Pancreas (tissue), 10 donors: ENCODE data around the gene GOLGA6C. TPM values are rescaled to one million over a fixed set of nuclear protein-coding genes. Genes with fewer than 3 reads are reported as not detected.
A peak's percentile ranks its signal among the peaks of the same experiment; 100 is the strongest.

Source experiments
- ATAC-seq, 4 donors: fragments of 200-7000 bp; cut with Tn5 transposase; one replicate each; pipeline versions ENCODE4 v1.8.0 to v1.9.1; 2020; ENCODE audit warnings: mild to moderate bottlenecking in 4 of 4, moderate library complexity in 4 of 4
- DNase-seq, 6 donors: peaks; one replicate each; pipeline ENCODE4 v3.0.0-alpha.2; 2020
- FAIRE-seq: peaks from 2 replicates; lab custom pipeline; 2012; peaks lifted over from hg19 to GRCh38; lab: Jason Lieb, UNC
- H3K27ac ChIP-seq, 4 donors: fragments of 200-600 bp; sonication (generic); 1 replicate in 3 of 4; 2 replicates in 1 of 4; pipeline versions ENCODE4 v1.5.0 to v1.8.0; 2020
- H3K27me3 ChIP-seq, 4 donors: fragments of 200-600 bp; one replicate each; pipeline ENCODE4 v1.8.0; 2021
- H3K36me3 ChIP-seq, 3 donors: fragments of 200-600 bp; sonication (generic) in 1 of 3; one replicate each; pipeline versions ENCODE4 v1.5.0 to v1.8.0; 2020 to 2021
- H3K4me1 ChIP-seq, 3 donors: fragments of 200-600 bp; one replicate each; pipeline ENCODE4 v1.8.0; 2021
- H3K4me3 ChIP-seq, 4 donors: fragments of 200-600 bp; sonication (generic) in 2 of 4; one replicate each; pipeline versions ENCODE4 v1.5.0 to v1.8.0; 2020 to 2021
- H3K9me3 ChIP-seq, 4 donors: fragments of 200-600 bp; one replicate each; pipeline ENCODE4 v1.8.0; 2021
- WGBS, 2 donors: extraction: QIAGEN DNeasy Blood & Tissue Kit; methylation state at CpG; one replicate each; pipeline ENCODE4 v1.1.7; 2013; 5-methylcytosine and 5-hydroxymethylcytosine counted together
- intact Hi-C, 3 donors: fragments of 100-400 bp; cut with DNase I; formaldehyde crosslinking; loops; one replicate each; pipeline versions ENCODE4 v1.11.1 to v1.14.2; 2022
- polyA plus RNA-seq, 2 donors: library from polyadenylated mRNA; stranded (reverse); fragments of 200-250 nt; gene quantifications; one replicate each; pipeline ENCODE4 v1.2.3, GENCODE V29; 2013
- total RNA-seq, 6 donors: library from RNA; stranded (reverse); fragmentation: NEBNext Ultra II Directional in 4 of 6; extraction: Animal tissue kit (Norgen Biotek cat#: 25700) in 4 of 6; gene quantifications; one replicate each; pipeline versions ENCODE4 v1.2.1 to v1.2.4, GENCODE V29; 2021 to 2023
- TF ChIP-seq, protein P1 (sequence below), 4 donors: fragments of 200-600 bp; sonication (generic) in 3 of 4; IDR thresholded peaks; one replicate each; pipeline versions ENCODE4 v1.5.0 to v1.8.0; 2021; ENCODE audit warnings: antibody characterized with exemption in 4 of 4
- donor health status: healthy with polysubstance abuse.
- donor health status: DM: no; HTN: no; CAD: no; lungs with moderate emphysema.
- donor health status: DM: no; HTN: no; CAD: no.
- donor health status: control.
- donor health status: control.
- donor health status: Bipolar disorder and iron deficiency.
- donor health status: DM: yes; HTN: yes; CAD: no.
- donor health status: DM: no; HTN: no; CAD: no.
- donor health status: DM: no; HTN: no; CAD: no.
- donor health status: DM: yes; HTN: yes; CAD: no.

The GOLGA6C gene
- total and polyA plus RNA-seq, 8 donors: not detected

DNA sequence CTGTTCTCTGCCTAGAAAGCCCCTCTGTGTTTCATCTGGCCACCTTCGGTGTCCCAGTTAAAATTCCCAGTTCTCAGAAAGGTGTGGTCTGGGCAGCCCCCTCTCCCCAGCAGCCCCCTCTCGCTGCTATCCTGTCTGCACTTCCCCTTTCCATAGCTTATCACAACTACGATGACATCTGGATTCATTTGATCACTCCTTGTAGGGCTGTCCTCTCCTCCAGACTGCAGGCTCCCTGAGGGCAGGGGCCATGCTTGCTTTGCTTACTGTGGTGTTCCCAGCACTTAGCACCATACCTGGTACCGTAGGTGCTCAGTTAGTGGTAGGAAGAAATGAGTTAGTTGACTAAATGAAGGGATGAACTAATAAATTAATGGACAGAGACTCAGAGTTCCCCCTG lies 26.3 kb upstream of the GOLGA6C start:
- Histone ChIP-seq H3K4me3 (no peak overlapping the region), H3K36me3 (no peaks in the 10 kb centered on the region), H3K9me3 (no peaks in the 10 kb centered on the region), H3K27ac (no peak overlapping the region), H3K27me3 (no peaks in the 10 kb centered on the region), H3K4me1 (no peaks in the 10 kb centered on the region)
- 71 to 84% methylated on average over 4 of the region's 4 CpGs for WGBS, 2 donors
- no peak for ATAC-seq
- FAIRE-seq: no peak
- intact Hi-C loops: no loop called here
- TF ChIP-seq, protein P1, sequence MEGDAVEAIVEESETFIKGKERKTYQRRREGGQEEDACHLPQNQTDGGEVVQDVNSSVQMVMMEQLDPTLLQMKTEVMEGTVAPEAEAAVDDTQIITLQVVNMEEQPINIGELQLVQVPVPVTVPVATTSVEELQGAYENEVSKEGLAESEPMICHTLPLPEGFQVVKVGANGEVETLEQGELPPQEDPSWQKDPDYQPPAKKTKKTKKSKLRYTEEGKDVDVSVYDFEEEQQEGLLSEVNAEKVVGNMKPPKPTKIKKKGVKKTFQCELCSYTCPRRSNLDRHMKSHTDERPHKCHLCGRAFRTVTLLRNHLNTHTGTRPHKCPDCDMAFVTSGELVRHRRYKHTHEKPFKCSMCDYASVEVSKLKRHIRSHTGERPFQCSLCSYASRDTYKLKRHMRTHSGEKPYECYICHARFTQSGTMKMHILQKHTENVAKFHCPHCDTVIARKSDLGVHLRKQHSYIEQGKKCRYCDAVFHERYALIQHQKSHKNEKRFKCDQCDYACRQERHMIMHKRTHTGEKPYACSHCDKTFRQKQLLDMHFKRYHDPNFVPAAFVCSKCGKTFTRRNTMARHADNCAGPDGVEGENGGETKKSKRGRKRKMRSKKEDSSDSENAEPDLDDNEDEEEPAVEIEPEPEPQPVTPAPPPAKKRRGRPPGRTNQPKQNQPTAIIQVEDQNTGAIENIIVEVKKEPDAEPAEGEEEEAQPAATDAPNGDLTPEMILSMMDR (IDR thresholded peaks at IDR 0.05): no peak
- peak in 1 of 6 donors; percentile 4 for DNase-seq

DNA sequence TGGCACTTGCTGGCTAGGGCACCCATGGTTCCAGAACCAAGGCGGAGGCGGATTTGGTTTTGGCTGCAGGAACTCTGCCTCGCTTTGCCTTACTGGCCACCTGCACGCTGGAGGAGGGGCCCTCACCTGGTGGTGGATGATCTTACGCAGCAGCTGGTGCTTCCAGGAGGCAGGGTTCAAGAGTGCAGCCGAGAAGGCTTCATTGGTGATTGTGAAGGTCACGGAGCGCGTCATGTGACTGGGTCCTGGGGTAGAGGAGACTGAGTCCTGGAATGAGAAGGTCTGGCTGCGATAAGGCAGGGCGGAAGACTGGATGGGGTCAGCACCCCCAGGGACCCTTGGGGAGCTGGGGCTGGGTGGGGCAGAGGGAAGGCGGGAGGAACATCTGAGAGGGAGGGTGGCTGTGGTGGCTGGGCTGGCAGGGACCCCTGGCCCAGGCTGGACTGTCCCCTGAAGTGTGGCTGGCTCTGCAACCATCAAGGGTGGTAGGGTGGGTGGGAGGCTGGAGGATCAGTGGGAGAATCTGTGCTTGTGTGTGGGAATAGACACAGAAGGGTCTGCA lies 25.8 kb upstream of the GOLGA6C start:
- no peak overlapping the region for H3K27ac ChIP-seq
- 81 to 84% methylated on average over 12 of the region's 12 CpGs for WGBS, 2 donors
- H3K27me3 ChIP-seq: no peaks in the 10 kb centered on the region
- DNase-seq (peak in 3 of 6 donors; percentile 10 to 35 (median 30)), FAIRE-seq (no peak), ATAC-seq (no peak)
- no peaks in the 10 kb centered on the region for H3K36me3 ChIP-seq
- no peaks in the 10 kb centered on the region for H3K4me1 ChIP-seq
- TF ChIP-seq, protein P1 (IDR thresholded peaks at IDR 0.05): no peak
- H3K4me3 ChIP-seq: no peak overlapping the region
- intact Hi-C loops: no loop called here
- H3K9me3 ChIP-seq: no peaks in the 10 kb centered on the region

DNA sequence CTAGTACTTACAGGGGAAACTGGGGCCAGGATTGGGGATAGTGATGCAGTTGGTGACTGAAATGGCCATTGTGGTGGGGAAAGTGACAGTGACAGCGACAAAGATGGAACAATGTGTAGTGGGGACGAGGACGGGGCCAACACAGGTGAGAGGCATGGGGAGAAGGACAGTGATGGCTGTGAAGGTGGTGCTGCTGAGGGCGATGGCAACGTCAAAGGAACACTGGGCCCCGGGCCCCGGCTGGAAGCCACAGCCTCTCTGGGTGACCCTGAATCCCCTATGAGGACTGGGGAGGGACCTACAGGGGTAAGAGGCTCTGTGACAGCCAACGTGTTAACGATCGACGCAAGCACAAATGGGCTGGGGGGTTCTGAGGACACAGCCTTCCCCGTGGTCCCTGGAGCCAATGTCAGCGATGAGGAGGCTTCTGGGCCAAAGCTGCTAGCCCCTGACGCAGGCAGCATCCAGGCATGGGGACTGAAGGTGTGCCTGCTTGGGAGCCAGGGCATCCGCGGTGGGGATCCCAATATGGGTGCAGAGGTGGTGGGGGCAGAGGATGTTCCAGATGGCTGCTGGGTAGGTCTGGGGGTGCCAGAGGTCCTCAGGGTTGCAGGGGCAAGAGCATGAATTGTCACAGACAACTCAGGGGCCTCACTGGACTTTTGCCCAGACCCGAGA lies 25.2 kb upstream of the GOLGA6C start:
- intact Hi-C loops: no loop called here
- ATAC-seq (no peak), FAIRE-seq (no peak), DNase-seq (peak in 3 of 6 donors; percentile 6 to 32 (median 31))
- Histone ChIP-seq H3K27ac (no peak overlapping the region), H3K9me3 (no peaks in the 10 kb centered on the region), H3K36me3 (no peaks in the 10 kb centered on the region), H3K4me3 (no peak overlapping the region), H3K4me1 (no peaks in the 10 kb centered on the region), H3K27me3 (no peaks in the 10 kb centered on the region)
- TF ChIP-seq, protein P1 (IDR thresholded peaks at IDR 0.05): no peak
- WGBS, 2 donors: 76 to 79% methylated on average over 17 of the region's 17 CpGs

DNA sequence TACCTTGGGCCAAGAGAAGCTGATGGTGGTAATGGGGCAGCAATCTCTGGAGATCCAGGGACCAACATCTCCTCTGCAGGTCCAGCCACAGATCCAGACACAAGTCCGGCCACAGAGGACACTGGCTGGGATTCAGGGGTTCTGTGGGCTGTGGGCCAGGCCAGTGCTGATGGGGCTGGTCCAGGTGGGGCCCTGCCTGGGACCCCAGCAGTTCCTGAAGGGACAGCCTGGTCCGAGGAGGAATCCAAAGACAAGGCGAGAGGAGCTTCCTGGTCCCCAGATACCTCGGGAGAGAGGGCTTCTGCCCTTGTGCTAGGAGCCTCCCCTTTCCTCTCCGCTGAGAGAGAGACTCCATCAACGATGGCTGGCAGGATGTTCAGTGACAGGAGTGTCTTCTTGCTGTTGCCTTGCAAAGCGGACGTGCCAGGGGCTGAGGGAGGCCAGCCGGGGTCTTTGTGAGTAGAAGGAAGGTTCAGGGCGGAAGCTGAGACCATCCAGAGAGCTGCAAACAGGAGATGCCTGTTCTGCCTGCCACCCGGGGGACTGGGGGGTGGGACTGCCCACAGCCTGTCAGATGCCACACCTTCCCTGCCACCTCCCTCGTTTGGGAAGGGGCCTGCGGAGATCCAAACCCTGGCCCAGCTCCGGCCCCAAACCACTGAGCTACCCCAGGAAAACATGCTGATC lies 24.5 kb upstream of the GOLGA6C start:
- WGBS, 2 donors: 64 to 71% methylated on average over 14 of the region's 14 CpGs
- H3K36me3 ChIP-seq: no peaks in the 10 kb centered on the region
- peak in 3 of 6 donors; percentile 8 to 32 (median 31) for DNase-seq
- FAIRE-seq: no peak
- no peak overlapping the region for H3K27ac ChIP-seq
- no peak for ATAC-seq
- H3K9me3 ChIP-seq: no peaks in the 10 kb centered on the region
- intact Hi-C loops: no loop called here
- no peaks in the 10 kb centered on the region for H3K27me3 ChIP-seq
- TF ChIP-seq, protein P1 (IDR thresholded peaks at IDR 0.05): no peak
- H3K4me1 ChIP-seq: no peaks in the 10 kb centered on the region
- H3K4me3 ChIP-seq: no peak overlapping the region
